Measurements from ENCODE around the gene SERTAD1.

DNA sequence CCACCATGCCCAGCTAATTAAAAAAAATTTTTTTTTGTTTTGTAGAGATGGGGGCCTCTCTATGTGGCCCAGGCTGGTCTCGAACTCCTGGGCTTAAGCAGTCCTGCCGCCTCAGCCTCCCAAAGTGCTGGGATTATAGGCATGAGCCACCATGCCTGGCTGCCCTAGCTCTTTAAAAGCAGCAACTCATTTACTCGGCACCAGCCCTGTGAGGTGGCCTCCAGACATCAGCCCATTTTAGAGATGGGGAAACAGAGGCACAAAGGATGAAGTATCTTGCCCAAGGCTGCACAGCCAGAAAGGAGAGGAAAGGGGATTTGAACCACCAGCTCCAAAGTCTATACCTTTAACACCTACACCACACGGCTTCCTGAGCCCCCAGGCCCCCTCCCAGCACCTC is 12.9 kb downstream of the SERTAD1 start:
- TF ChIP-seq, protein P1, sequence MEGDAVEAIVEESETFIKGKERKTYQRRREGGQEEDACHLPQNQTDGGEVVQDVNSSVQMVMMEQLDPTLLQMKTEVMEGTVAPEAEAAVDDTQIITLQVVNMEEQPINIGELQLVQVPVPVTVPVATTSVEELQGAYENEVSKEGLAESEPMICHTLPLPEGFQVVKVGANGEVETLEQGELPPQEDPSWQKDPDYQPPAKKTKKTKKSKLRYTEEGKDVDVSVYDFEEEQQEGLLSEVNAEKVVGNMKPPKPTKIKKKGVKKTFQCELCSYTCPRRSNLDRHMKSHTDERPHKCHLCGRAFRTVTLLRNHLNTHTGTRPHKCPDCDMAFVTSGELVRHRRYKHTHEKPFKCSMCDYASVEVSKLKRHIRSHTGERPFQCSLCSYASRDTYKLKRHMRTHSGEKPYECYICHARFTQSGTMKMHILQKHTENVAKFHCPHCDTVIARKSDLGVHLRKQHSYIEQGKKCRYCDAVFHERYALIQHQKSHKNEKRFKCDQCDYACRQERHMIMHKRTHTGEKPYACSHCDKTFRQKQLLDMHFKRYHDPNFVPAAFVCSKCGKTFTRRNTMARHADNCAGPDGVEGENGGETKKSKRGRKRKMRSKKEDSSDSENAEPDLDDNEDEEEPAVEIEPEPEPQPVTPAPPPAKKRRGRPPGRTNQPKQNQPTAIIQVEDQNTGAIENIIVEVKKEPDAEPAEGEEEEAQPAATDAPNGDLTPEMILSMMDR (IDR thresholded peaks at IDR 0.05) = no peak
- TF ChIP-seq POLR2A (IDR thresholded peaks at IDR 0.05) = no peak
- TF ChIP-seq POLR2AphosphoS5 (IDR thresholded peaks at IDR 0.05; ENCODE audit: insufficient read depth in 1 of 2, low read depth in 1 of 2) = no peak

Measured in vagina (tissue), 2 donors.